H9 (cell line): Measurements from ENCODE around the gene DPH7. TPM values are rescaled to one million over a fixed set of nuclear protein-coding genes. Genes with fewer than 3 reads are reported as not detected.

Experiments
- DNase-seq: peaks from one replicate; pipeline ENCODE4 v3.0.0-alpha.2; 2017
- H2AFZ ChIP-seq: one replicate; pipeline ENCODE4 v1.6.1; 2013; ENCODE audit warnings: mild to moderate bottlenecking, low read length, control low read depth, moderate library complexity
- H2AK5ac ChIP-seq: 2 replicates; pipeline ENCODE4 v1.6.1; 2013; ENCODE audit warnings: low read length, control low read depth, mixed read lengths; ENCODE audit not compliant: insufficient read length
- H2BK120ac ChIP-seq: one replicate; pipeline ENCODE4 v1.6.1; 2013; ENCODE audit warnings: low read depth, mild to moderate bottlenecking, low read length, control low read depth, inconsistent platforms; ENCODE audit not compliant: poor library complexity, severe bottlenecking
- H2BK12ac ChIP-seq: 2 replicates; pipeline ENCODE4 v1.6.1; 2013; ENCODE audit warnings: low read length, control low read depth, mixed read lengths, low read depth; ENCODE audit not compliant: insufficient read length
- H2BK15ac ChIP-seq: 2 replicates; pipeline ENCODE4 v1.6.1; 2013; ENCODE audit warnings: low read depth, low read length, control low read depth
- H2BK20ac ChIP-seq: one replicate; pipeline ENCODE4 v1.6.1; 2013; ENCODE audit warnings: low read depth, mild to moderate bottlenecking, low read length, control low read depth, inconsistent platforms; ENCODE audit not compliant: poor library complexity, severe bottlenecking
- H2BK5ac ChIP-seq: 2 replicates; pipeline ENCODE4 v1.6.1; 2013; ENCODE audit warnings: low read length, control low read depth, mixed read lengths; ENCODE audit not compliant: insufficient read length
- H3K14ac ChIP-seq: 2 replicates; pipeline ENCODE4 v1.6.1; 2013; ENCODE audit warnings: low read length, control low read depth; ENCODE audit not compliant: insufficient read depth
- H3K18ac ChIP-seq: 2 replicates; pipeline ENCODE4 v1.6.1; 2013; ENCODE audit warnings: low read depth, mild to moderate bottlenecking, mixed read lengths, low read length, control low read depth; ENCODE audit not compliant: insufficient read length
- H3K23ac ChIP-seq: 2 replicates; pipeline ENCODE4 v1.6.1; 2013; ENCODE audit warnings: low read length, control low read depth, mixed read lengths, low read depth; ENCODE audit not compliant: insufficient read length
- H3K23me2 ChIP-seq: 2 replicates; pipeline ENCODE4 v1.6.1; 2013; ENCODE audit warnings: low read depth, mild to moderate bottlenecking, mixed read lengths, low read length, control low read depth; ENCODE audit not compliant: insufficient read length, poor library complexity, severe bottlenecking
- H3K27ac ChIP-seq: 2 replicates; pipeline ENCODE4 v1.5.1; 2013; ENCODE audit warnings: low read length, control low read depth, mixed read lengths, low read depth; ENCODE audit not compliant: insufficient read length
- H3K27me3 ChIP-seq: 2 replicates; pipeline ENCODE4 v1.6.1; 2013; ENCODE audit warnings: low read length, control low read depth, inconsistent platforms; ENCODE audit not compliant: insufficient read depth
- H3K4ac ChIP-seq: 2 replicates; pipeline ENCODE4 v1.6.1; 2013; ENCODE audit warnings: low read depth, mild to moderate bottlenecking, control low read depth, inconsistent platforms, low read length, moderate library complexity
- H3K4me1 ChIP-seq: 2 replicates; pipeline ENCODE4 v1.6.1; 2013; ENCODE audit warnings: low read length, control low read depth, inconsistent platforms; ENCODE audit not compliant: insufficient read depth
- H3K4me2 ChIP-seq: 2 replicates; pipeline ENCODE4 v1.6.1; 2013; ENCODE audit warnings: low read length, control low read depth, mixed read lengths; ENCODE audit not compliant: insufficient read length, insufficient read depth
- H3K56ac ChIP-seq: 2 replicates; pipeline ENCODE4 v1.6.1; 2013; ENCODE audit warnings: low read depth, mild to moderate bottlenecking, mixed read lengths, low read length, control low read depth; ENCODE audit not compliant: insufficient read length
- H3K79me1 ChIP-seq: 2 replicates; pipeline ENCODE4 v1.6.1; 2013; ENCODE audit warnings: low read depth, mild to moderate bottlenecking, moderate library complexity, low read length, control low read depth, inconsistent platforms; ENCODE audit not compliant: insufficient read depth, poor library complexity, severe bottlenecking
- H3K79me2 ChIP-seq: 2 replicates; pipeline ENCODE4 v1.6.1; 2013; ENCODE audit warnings: low read length, control low read depth, inconsistent platforms; ENCODE audit not compliant: insufficient read depth
- H3K9ac ChIP-seq: 2 replicates; pipeline ENCODE4 v1.6.1; 2013; ENCODE audit warnings: low read length, control low read depth, mixed read lengths; ENCODE audit not compliant: insufficient read length; ENCODE audit errors: extremely low read depth
- H3K9me3 ChIP-seq: one replicate; pipeline ENCODE4 v1.6.1; 2013; ENCODE audit warnings: low read depth, low read length, inconsistent platforms; ENCODE audit not compliant: control insufficient read depth
- H3T11ph ChIP-seq: one replicate; pipeline ENCODE4 v1.6.1; 2013; ENCODE audit warnings: mild to moderate bottlenecking, low read length, control low read depth, inconsistent platforms
- H4K20me1 ChIP-seq: one replicate; pipeline ENCODE4 v1.6.1; 2013; ENCODE audit not compliant: control insufficient read depth, insufficient read length, insufficient read depth
- H4K5ac ChIP-seq: 2 replicates; pipeline ENCODE4 v1.6.1; 2013; ENCODE audit warnings: low read depth, mild to moderate bottlenecking, mixed read lengths, low read length, control low read depth; ENCODE audit not compliant: insufficient read length
- H4K8ac ChIP-seq: replicated peaks from 2 replicates; pipeline ENCODE4 v1.6.1; 2013; ENCODE audit warnings: low read length, control low read depth, mixed read lengths, low read depth; ENCODE audit not compliant: insufficient read length
- H4K91ac ChIP-seq: 2 replicates; pipeline ENCODE4 v1.6.1; 2013; ENCODE audit warnings: low read depth, mild to moderate bottlenecking, moderate library complexity, mixed read lengths, low read length, control low read depth; ENCODE audit not compliant: insufficient read length
- H3K27ac Mint-ChIP-seq, 3 experiments: 2 replicates in 2 of 3; 3 replicates in 1 of 3; pipeline ENCODE4 v1.8.0; 2020 to 2021; ENCODE audit warnings: mixed read lengths in 3 of 3, mild to moderate bottlenecking in 1 of 3, moderate library complexity in 1 of 3
- H3K27me3 Mint-ChIP-seq: 2 replicates; pipeline ENCODE4 v1.8.0; 2021; ENCODE audit warnings: low read depth, mild to moderate bottlenecking, moderate library complexity, mixed read lengths
- H3K36me3 Mint-ChIP-seq, 3 experiments: 2 replicates in 2 of 3; 3 replicates in 1 of 3; pipeline ENCODE4 v1.8.0; 2020 to 2021; ENCODE audit warnings: low read depth in 3 of 3, mixed read lengths in 3 of 3; ENCODE audit not compliant: insufficient read depth in 1 of 3
- H3K4me1 Mint-ChIP-seq, 2 experiments: 2 replicates each; pipeline ENCODE4 v1.8.0; 2020; ENCODE audit warnings: mixed read lengths in 2 of 2
- H3K4me3 Mint-ChIP-seq, 2 experiments: 2 replicates in 1 of 2; 3 replicates in 1 of 2; pipeline ENCODE4 v1.8.0; 2020 to 2021; ENCODE audit warnings: mild to moderate bottlenecking in 2 of 2, mixed read lengths in 2 of 2, moderate library complexity in 1 of 2
- H3K9me3 Mint-ChIP-seq, 2 experiments: 2 replicates in 1 of 2; 3 replicates in 1 of 2; pipeline ENCODE4 v1.8.0; 2020; ENCODE audit warnings: mild to moderate bottlenecking in 2 of 2, mixed read lengths in 2 of 2, moderate library complexity in 1 of 2
- WGBS: extraction: QIAGEN DNeasy Blood & Tissue Kit; methylation state at CpG from one replicate; pipeline ENCODE4 v1.1.7; 2013; ENCODE audit warnings: missing lambda C conversion rate, low lambda C conversion rate, mixed read lengths; ENCODE audit not compliant: insufficient read length; ENCODE audit errors: extremely low coverage; 5-methylcytosine and 5-hydroxymethylcytosine counted together
- total RNA-seq: library from RNA; stranded (reverse); gene quantifications from 2 replicates; pipeline ENCODE4 v1.2.1, GENCODE V29; 2021
- TF ChIP-seq, protein P1 (sequence below): fragments of 200-600 bp; sonication (generic); conservative IDR thresholded peaks from 3 replicates; pipeline ENCODE4 v1.8.0; 2021; ENCODE audit warnings: antibody characterized with exemption, mild to moderate bottlenecking

The DPH7 gene
- total RNA-seq, 1 experiment from 2014 or later, result 51.3 TPM

DNA sequence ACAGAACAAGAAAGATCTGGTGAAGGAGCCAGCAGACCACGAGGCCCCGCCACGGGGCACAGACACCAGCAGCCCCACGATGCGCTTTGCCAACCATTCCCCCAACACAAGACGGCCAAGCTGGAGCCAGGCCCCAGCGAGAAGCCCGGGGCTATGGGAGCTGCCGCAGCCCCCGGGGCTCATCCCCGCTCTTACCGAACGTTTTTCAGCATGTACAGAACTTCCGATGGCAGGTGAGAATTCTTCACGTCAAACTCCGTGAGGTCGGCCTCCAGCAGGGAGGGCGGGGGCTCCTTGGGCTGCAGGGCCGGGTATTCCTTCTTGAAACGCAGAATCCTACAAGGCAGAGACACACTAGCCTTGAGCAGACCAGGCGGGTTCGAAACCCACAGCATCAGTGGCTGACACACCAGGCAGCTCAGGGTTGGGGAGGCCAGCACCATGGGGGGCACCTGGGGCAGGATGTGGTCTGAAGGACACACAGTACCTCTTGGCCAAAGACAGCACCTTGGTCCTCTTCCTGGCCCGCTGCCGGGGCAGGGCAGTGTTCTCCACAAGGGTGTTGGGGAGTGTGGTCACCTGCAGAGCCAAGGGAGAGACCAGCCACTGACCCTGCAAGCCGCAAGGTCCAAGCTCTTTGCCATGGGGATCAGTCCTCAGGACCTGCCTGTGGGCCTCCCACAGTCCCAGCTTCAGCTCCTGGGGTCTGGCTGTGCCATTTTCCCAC lies 35.3 kb downstream of the DPH7 start:
- Histone ChIP-seq H2BK12ac (no peak overlapping the region), H3K9ac (no peak overlapping the region), H2BK15ac (no peak overlapping the region), H3K18ac (no peak overlapping the region), H3K4me2 (no peak overlapping the region), H3K27ac (no peak overlapping the region), H3K79me1 (no peaks in the 10 kb centered on the region), H3K23ac (no peak overlapping the region), H2AFZ (no peak overlapping the region), H3K79me2 (no peaks in the 10 kb centered on the region), H4K20me1 (no peaks in the 10 kb centered on the region), H3K4ac (no peak overlapping the region), H3K14ac (no peak overlapping the region; the same call in 1 of the 2 replicates), H3K56ac (no peak overlapping the region), H4K91ac (no peak overlapping the region), H2BK120ac (no peak overlapping the region), H2BK5ac (no peak overlapping the region), H3K9me3 (no peaks in the 10 kb centered on the region), H3T11ph (no peak overlapping the region), H4K5ac (no peak overlapping the region), H2AK5ac (no peak overlapping the region), H3K4me1 (no peaks in the 10 kb centered on the region), H2BK20ac (no peak overlapping the region), H4K8ac (no peak overlapping the region), H3K27me3 (no peaks in the 10 kb centered on the region), H3K23me2 (no peaks in the 10 kb centered on the region)
- peaks cover 10 to 17% (median 15%) of the 10 kb centered on the region in 3 experiments for H3K36me3 Mint-ChIP-seq
- peaks cover 0 to 4% of the 10 kb centered on the region in 2 experiments; a peak in 1 of 4 replicates for H3K4me1 Mint-ChIP-seq
- H3K27me3 Mint-ChIP-seq, result no peaks in the 10 kb centered on the region; the same call in 1 of the 2 replicates
- WGBS, result no CpG with 5 or more reads among the region's 25 CpGs
- peaks cover 18 to 23% of the 10 kb centered on the region in 2 experiments for H3K9me3 Mint-ChIP-seq
- no peak overlapping the region; a peak in 1 of 7 replicates for H3K27ac Mint-ChIP-seq
- no peak overlapping the region for H3K4me3 Mint-ChIP-seq
- no peak for DNase-seq
- TF ChIP-seq, protein P1, sequence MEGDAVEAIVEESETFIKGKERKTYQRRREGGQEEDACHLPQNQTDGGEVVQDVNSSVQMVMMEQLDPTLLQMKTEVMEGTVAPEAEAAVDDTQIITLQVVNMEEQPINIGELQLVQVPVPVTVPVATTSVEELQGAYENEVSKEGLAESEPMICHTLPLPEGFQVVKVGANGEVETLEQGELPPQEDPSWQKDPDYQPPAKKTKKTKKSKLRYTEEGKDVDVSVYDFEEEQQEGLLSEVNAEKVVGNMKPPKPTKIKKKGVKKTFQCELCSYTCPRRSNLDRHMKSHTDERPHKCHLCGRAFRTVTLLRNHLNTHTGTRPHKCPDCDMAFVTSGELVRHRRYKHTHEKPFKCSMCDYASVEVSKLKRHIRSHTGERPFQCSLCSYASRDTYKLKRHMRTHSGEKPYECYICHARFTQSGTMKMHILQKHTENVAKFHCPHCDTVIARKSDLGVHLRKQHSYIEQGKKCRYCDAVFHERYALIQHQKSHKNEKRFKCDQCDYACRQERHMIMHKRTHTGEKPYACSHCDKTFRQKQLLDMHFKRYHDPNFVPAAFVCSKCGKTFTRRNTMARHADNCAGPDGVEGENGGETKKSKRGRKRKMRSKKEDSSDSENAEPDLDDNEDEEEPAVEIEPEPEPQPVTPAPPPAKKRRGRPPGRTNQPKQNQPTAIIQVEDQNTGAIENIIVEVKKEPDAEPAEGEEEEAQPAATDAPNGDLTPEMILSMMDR, result no peak
